Left ventricle myocardium inferior (tissue), 1 donor: ENCODE results near the gene CAMSAP2. TPM values are rescaled to one million over a fixed set of nuclear protein-coding genes. Genes with fewer than 3 reads are reported as not detected.

Experiments used
- DNase-seq: peaks from one replicate; pipeline ENCODE4 v3.0.0-alpha.2; 2020
- H3K27ac ChIP-seq: fragments of 200-600 bp; replicated peaks from 2 replicates; pipeline ENCODE4 v1.8.0; 2021
- H3K27me3 ChIP-seq: fragments of 200-600 bp; 2 replicates; pipeline ENCODE4 v1.8.0; 2021; ENCODE audit warnings: low read depth
- H3K36me3 ChIP-seq: fragments of 200-600 bp; 2 replicates; pipeline ENCODE4 v1.8.0; 2021
- H3K4me1 ChIP-seq: fragments of 200-600 bp; 2 replicates; pipeline ENCODE4 v1.8.0; 2021
- H3K4me3 ChIP-seq: fragments of 200-600 bp; 2 replicates; pipeline ENCODE4 v1.8.0; 2021; ENCODE audit warnings: mild to moderate bottlenecking, moderate library complexity
- H3K9me3 ChIP-seq: fragments of 200-600 bp; replicated peaks from 2 replicates; pipeline ENCODE4 v1.8.0; 2021
- intact Hi-C: fragments of 100-400 bp; cut with micrococcal nuclease; formaldehyde crosslinking; loops from one replicate; pipeline ENCODE4 v1.11.0; 2022
- total RNA-seq: library from RNA; stranded (reverse); fragmentation: NEBNext Ultra II Directional; extraction: Animal tissue kit (Norgen Biotek cat#: 25700); gene quantifications from one replicate; pipeline ENCODE4 v1.2.1, GENCODE V29; 2021
- TF ChIP-seq, protein P1 (sequence below): fragments of 200-600 bp; IDR thresholded peaks from 2 replicates; pipeline ENCODE4 v1.8.0; 2021; ENCODE audit warnings: antibody characterized with exemption, mild to moderate bottlenecking, borderline replicate concordance
- donor health status: DM: no; HTN: yes; CAD: no; lungs with severe emphysema.

The CAMSAP2 gene
- total RNA-seq, 1 donor from 2014 or later: 34.1 TPM

- TF ChIP-seq, protein P1, sequence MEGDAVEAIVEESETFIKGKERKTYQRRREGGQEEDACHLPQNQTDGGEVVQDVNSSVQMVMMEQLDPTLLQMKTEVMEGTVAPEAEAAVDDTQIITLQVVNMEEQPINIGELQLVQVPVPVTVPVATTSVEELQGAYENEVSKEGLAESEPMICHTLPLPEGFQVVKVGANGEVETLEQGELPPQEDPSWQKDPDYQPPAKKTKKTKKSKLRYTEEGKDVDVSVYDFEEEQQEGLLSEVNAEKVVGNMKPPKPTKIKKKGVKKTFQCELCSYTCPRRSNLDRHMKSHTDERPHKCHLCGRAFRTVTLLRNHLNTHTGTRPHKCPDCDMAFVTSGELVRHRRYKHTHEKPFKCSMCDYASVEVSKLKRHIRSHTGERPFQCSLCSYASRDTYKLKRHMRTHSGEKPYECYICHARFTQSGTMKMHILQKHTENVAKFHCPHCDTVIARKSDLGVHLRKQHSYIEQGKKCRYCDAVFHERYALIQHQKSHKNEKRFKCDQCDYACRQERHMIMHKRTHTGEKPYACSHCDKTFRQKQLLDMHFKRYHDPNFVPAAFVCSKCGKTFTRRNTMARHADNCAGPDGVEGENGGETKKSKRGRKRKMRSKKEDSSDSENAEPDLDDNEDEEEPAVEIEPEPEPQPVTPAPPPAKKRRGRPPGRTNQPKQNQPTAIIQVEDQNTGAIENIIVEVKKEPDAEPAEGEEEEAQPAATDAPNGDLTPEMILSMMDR: no peak
- Histone ChIP-seq H3K27ac (peak overlapping the region; percentile 39), H3K4me3 (no peak overlapping the region), H3K4me1 (peaks cover 60% of the 10 kb centered on the region), H3K27me3 (no peaks in the 10 kb centered on the region), H3K36me3 (no peaks in the 10 kb centered on the region), H3K9me3 (no peaks in the 10 kb centered on the region)
- no peak for DNase-seq
- intact Hi-C loops: no loop called here
These were observed 37.2 kb downstream of the CAMSAP2 start for GRCh38 chr1:200775850-200776249.

DNA sequence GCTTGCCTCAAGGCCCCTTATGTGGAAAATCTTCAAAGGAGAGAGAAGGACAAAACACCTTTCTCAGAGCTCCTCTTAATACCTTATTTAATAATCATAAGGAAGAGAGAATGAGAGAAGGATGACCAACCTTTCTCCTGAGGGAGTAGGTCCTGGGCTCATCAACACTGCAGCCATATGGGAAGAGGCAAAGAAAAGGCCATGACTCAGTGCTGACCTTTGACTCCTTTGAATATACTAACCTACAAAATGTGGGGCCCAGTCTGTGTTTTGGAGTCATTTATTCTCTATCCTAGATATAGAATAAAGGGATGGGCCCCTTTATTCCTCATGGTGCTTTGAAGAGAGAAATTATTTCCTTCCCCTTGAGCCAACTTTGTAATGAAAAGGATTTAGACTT is 38.3 kb downstream of the CAMSAP2 start:
- TF ChIP-seq, protein P1: no peak
- H3K4me1 ChIP-seq: peaks cover 67% of the 10 kb centered on the region

GRCh38 chr1:200778766-200779165 is 40.1 kb downstream of the CAMSAP2 start:
- intact Hi-C loops: no loop called here
- no peak overlapping the region for H3K4me3 ChIP-seq
- H3K27me3 ChIP-seq: no peaks in the 10 kb centered on the region
- DNase-seq: peak; percentile 21
- H3K36me3 ChIP-seq: peaks cover 10% of the 10 kb centered on the region
- TF ChIP-seq, protein P1: no peak
- H3K4me1 ChIP-seq: peaks cover 62% of the 10 kb centered on the region
- peaks cover 9% of the 10 kb centered on the region for H3K9me3 ChIP-seq
- peak overlapping the region; percentile 48 for H3K27ac ChIP-seq

More for the DNA sequence above, 38.3 kb downstream of the CAMSAP2 start:
- H3K36me3 ChIP-seq: no peaks in the 10 kb centered on the region
- no peak for DNase-seq
- H3K9me3 ChIP-seq: no peaks in the 10 kb centered on the region
- H3K27ac ChIP-seq: peak overlapping the region; percentile 39
- no peaks in the 10 kb centered on the region for H3K27me3 ChIP-seq
- intact Hi-C loops: no loop called here
- H3K4me3 ChIP-seq: no peak overlapping the region

- TF ChIP-seq, protein P1: no peak
- H3K4me3 ChIP-seq: no peak overlapping the region
- H3K36me3 ChIP-seq: peaks cover 10% of the 10 kb centered on the region
- peaks cover 57% of the 10 kb centered on the region for H3K4me1 ChIP-seq
- peaks cover 9% of the 10 kb centered on the region for H3K9me3 ChIP-seq
- DNase-seq: no peak
- H3K27me3 ChIP-seq: no peaks in the 10 kb centered on the region
- peak overlapping the region; percentile 48 for H3K27ac ChIP-seq
- intact Hi-C loops: no loop called here
These were observed 40.6 kb downstream of the CAMSAP2 start for GRCh38 chr1:200779326-200779725.

DNA sequence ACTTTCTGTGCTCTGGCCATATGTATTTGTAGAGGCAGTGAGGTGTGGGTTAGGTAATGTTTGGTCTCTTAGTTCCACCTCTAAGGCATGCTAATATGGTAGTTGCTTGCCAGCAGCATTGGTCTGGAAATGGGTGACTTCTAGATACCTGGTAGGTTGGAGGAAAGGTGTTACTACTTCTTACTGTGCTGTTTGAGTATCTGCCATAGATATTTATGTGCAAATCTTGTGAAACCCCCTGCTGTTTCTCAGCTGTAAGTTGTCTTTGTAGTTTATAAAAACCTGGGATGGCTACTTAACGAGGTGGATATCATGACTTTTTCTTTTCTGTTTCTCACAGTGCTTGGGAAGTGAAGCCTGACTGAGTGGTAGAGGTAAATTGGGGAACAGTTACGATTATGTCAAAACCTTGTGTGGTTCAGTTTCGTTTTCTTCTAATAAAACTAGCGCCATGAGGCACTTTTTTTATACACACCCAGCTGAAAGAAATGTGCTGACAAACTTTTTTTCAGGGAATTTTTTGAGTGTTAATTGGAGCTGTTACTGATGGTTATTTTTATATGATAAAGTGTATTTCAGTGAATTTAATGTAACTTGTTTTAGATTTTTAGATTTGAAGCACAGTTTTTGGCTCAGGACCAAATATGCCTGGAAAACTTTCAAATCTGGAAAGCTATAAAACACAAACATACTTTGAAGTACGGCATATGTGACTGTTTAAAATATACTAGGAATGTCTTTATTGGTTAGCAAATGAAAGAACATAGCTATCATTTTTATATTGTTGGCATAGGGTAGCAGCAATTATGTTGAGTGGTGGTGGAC is 42.1 kb downstream of the CAMSAP2 start:
- Histone ChIP-seq H3K27me3 (no peaks in the 10 kb centered on the region), H3K4me1 (peaks cover 42% of the 10 kb centered on the region), H3K9me3 (peaks cover 9% of the 10 kb centered on the region), H3K36me3 (peaks cover 10% of the 10 kb centered on the region), H3K4me3 (peak overlapping the region; percentile 44), H3K27ac (peak overlapping the region; percentile 34)
- no peak for DNase-seq
- intact Hi-C loops: no loop called here
- TF ChIP-seq, protein P1: no peak
